Activated CD4-positive, CD25-positive, alpha-beta regulatory T cell treated with anti-CD3 and anti-CD28 coated beads, Interleukin-2, amount 50 U/mL, for 24 hours (primary cell): Measurements from ENCODE around the gene NR3C1.
"Not testable (repeated sequence)": the region's sequence is repeated elsewhere in the genome, so short reads cannot be mapped to it uniquely, and the experiment has no call there.

Experiments
- ATAC-seq, 2 donors: fragments of 150-1000 bp; cut with Tn5 transposase; one replicate each; pipeline ENCODE4 v1.10.0; 2021; ENCODE audit warnings: mild to moderate bottlenecking in 1 of 2, moderate library complexity in 1 of 2

NR3C1 gene

DNA sequence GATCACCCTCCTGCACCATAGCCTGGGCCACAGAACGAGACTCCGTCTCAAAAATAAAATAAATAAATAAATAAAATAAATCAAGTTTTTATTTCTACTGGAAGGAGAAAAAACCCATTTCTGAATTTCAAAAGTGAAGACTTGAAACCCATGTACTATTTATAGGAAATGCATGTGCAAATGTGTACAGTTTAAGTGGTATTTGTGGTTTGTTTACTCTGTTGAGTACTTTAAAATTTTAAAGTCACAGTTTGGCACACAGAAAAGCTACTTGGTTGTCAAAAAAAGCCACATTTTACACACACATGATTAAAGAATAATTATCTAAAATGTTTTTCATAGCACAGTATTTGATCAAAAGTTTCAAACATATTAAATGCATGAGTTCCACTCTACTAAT, 43.6 kb downstream of the NR3C1 start:
- no peak for ATAC-seq

DNA sequence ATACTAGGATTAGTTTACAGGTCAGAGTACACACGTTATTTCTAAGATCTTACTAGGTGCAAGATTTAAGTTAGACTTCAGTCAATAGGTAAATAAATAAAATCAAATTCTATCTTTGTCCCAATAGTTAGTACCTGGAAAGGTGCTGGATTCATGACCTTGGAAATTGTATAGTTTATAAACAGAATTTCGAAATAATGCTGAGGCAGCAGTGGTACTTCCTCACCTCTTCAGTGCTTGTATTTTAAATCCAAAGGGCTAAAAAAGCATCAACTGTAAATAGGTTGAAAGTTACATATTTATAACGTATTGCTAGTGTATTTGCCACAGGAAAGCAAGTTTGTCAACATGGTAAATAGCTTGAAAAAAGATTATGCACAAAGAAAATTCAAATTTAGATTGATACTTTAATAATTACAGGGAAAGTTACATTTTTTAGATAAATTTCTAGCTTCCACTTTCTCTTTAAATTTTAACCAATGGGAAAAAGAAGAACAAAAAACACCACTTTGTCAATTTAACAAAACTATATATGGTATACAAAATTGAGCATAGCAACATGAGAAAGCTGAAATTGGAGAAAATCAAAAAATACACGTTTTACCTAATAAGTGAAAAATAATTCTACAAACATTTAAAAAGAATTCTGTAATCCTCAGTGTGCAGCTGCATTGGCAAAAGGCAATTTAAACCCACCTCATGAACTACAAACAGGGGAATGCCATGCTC, 46.5 kb downstream of the NR3C1 start:
- no peak for ATAC-seq

DNA sequence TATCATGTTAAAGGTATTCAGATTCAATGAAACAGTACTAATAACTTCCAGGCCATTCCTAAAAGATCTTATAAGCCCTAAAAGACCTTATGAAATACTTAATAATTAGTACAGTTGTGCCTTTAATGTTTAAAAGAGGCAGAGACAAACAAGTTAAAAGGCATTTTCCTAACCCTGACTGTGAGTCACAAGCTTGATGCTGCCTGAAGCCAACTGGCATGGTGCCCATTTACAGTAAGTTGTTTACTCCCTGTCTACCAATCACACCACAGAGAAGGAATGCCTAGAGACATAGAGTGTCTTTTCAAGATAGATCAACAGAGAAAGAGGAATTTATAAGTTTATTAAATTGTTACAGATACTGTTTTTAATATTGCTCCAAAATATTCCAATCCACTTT, 47.8 kb downstream of the NR3C1 start:
- ATAC-seq: peak in 1 of 2 donors; percentile 33

DNA sequence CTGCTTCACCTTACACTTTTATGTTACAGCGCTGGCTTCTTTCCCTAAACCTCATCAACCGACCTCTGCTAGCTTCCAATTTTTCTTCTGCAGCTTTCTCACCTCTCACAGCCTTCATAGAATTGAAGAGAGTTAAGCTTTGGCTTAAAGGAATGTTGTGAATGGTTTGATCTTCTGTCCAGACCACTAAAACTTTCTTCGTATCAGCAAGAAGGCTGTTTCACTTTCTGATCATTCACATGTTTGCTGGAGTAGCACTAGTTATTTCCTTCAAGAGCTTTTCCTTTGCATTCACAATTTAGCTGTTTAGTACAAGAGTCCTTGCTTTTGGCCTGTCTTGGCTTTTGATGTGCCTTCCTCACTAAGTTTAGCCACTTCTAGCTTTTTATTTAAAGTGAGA, 49.5 kb downstream of the NR3C1 start:
- ATAC-seq: no peak

DNA sequence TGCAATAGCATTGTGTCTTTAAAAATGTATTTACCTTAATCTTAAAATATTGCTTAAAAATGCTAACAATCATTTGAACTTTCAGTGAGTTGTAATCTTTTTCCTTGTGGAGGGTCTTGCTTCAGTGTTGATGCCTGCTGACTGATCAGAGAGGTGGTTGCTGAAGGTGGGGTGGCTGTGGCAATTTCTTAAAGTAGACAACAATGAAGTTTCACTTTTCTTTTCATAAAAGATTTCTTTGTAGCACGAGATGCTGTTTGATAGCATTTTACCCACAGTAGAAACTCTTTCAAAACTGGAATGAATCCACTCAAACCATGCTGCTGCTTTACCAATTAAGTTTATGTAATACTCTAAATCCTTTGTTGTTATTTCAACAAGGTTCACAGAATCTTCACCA, 50.8 kb downstream of the NR3C1 start:
- peak; percentile 57 to 65 for ATAC-seq

DNA sequence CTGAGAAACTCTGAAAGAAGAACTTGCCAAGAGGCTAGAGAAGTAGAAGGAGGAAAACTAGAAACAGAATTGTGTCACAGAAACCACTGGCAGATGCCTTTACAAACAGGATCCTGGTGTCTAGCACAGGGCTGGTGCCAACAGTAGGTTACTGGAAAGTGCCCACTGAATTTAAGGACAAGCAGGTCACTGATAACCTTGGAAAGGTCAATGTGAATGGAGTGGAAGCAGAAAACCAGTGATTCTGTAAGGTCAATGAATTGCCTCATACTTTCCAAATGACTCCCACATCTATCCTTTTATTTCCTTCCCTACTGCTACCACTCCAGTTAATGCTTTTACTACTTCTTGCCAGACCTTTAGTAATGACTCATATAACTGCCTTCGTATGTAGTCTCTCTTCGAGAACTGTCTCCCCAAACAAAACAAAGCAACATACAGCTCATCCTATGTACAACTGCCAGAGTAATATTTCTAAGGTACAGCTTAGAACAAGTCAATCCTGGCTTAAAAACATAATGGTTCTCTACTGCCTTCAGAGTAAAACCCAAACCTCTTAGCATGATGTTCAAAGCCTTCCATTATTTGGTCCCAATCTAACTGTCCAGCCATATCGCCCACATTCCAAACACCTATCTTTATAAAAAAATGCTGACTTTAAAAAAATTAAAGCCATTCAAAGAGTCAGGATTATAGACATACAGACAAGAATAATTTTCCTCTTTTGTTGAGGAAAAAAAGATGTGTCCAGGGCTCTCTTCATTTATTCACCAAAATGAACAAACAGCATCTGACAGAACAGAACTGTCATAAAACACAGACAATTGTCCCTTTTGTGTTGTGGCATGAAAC, 52.5 kb downstream of the NR3C1 start:
- peak; percentile 60 to 63 for ATAC-seq

DNA sequence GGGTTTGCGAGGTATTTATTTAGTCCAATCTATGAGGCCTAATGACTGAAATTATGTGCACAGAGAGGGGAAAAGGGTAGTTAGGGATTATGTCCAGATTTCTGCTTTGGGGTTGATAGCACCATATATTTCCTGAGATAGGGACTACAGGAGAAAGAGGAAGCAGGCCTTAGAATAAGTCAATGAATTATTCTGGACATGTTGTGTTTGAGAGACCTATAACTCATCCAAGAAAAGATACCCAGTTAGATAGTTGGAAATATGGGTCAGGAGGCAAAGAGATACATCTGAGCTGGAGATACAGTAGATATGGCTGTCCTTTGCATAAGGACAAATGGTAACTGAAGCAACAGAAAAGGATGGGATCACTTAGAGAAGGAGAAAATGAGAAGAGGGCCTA, 53.1 kb downstream of the NR3C1 start:
- no peak for ATAC-seq

DNA sequence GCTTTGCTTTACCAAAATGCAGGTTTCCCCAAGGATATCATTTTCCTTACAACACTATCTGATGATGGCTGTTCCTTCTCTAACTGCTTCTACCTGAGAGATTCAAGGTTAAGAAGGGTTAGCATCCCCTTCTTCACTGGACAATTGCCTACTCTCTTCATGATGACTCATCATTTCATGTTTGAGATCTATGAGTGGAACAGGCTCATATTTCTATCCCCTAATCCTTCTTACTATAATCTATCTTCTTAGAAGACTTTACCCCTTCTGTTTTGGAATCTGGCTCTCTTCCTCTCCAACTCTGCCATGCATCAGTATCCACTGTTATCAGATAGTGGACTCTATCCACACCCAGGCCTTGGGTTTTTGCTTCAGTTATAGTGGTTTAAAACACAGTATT, 54.3 kb downstream of the NR3C1 start:
- ATAC-seq: no peak

DNA sequence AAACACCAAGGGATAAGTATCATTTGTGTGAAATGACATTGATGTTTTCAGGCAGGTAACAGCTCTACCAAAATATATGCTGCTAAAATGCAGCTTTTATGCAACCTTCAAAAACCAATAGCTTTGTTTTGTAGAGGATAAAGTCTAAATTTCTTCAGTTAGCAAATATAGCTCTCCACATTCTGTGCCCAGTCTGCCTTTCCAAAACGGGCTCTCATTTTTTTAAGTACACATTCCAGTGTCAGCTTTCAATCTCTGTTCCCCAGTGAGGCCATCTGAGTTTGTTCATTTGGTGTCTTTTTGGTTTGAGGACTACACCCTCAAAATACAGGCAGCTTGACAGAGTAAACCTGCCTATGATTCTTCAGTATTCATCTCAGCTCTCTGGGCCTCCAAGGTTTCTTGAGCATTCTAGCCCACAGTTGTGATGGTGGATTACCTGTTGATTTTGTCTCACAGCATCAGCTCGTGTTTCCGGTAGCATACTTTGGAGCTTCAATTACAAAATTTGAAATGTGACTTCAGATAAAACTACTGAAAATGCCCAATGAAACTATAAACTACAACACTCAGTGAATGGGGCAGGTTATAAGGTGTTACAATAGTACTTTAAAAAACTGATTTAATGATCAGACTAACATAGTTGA, 55.7 kb downstream of the NR3C1 start:
- ATAC-seq: no peak

DNA sequence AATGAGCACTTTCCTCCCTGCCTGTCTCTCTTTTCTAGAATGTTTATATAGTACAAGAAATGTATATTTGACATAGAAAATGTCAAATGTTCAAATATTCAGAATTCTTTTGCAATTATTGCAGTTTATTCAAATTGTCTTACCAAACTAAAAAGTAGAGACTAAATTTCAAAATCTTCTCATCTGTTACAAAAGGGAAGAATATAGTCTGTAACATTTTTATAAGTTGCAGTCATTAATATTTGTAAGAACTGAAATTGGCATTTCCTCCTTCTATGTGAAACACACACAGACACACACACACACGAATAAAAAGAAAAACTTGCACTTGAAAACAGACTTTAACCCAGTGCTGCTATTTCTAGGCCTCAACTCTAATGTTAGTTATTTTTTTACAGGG, 56.4 kb downstream of the NR3C1 start:
- ATAC-seq: no peak

DNA sequence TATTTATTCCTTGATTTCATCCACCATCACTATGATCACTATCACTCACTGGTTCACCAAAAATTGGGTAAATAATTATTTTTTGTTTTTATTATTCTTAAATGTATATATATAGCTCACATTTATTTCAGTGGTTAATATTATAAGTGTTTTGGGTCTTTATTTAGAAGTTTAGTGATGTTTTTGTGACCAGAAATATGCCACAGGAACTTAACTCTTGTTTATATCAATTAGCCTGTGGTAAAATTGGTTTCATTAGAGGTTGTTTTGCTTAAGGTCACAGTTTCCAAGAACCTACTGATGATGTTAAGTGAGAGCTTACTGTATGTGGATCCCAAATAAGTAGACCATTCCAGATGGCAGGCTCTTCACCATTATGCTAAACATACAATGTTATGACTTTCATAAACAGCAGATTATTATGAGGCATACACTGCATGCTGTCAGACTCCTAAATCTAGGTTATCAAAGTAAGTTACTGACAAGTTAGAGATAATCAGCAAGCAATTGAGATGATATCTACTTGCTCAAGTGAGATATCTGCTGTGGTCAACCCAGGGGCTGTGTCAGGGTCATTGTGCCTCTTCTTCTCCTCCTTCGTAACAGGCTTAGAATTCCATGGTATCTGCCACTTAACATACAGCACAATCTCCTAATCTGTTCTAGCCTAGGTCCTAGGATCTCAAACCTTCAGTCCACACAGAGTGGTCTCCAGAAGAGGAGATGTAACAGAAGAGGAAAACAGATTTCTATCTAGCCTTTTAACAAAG, 57.6 kb downstream of the NR3C1 start:
- ATAC-seq: no peak

DNA sequence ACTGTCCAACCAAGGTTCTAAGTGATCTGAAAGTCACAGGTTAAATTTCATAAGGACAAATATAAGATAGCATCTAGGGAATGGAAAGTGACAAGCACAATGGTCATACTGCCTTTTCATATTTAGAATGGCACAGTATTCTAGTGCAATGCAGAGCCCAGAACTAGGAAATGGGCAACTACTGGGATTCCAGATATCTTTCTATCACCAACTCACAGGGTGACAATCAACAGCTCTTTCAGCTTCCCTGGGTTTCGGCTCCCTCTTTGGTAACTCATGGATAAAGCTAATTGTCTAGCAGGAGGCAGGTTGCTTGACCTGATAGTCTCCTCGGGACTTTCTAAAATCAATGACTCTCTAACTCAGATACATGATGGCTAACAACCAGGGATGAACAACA, 60.4 kb downstream of the NR3C1 start:
- no peak for ATAC-seq

DNA sequence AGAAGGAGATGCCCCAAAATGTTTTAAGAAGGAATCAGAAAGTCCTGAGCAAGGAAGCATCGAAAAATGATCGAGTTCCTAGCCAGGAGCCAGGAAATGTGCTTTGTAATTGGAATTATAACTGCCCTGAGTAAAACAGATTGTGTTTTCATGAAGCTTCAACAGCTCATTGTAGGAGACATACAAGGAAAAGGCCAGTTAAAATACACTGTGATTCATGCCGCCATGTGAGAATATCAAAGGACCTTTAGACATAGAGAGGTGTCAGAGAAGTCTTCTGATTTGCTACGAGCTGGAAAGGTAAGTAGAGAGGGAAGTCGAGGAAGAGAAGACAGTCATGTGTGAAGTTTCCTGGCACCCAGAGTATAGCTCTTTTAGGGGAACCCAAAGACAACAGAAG, 60.9 kb downstream of the NR3C1 start:
- ATAC-seq: no peak

DNA sequence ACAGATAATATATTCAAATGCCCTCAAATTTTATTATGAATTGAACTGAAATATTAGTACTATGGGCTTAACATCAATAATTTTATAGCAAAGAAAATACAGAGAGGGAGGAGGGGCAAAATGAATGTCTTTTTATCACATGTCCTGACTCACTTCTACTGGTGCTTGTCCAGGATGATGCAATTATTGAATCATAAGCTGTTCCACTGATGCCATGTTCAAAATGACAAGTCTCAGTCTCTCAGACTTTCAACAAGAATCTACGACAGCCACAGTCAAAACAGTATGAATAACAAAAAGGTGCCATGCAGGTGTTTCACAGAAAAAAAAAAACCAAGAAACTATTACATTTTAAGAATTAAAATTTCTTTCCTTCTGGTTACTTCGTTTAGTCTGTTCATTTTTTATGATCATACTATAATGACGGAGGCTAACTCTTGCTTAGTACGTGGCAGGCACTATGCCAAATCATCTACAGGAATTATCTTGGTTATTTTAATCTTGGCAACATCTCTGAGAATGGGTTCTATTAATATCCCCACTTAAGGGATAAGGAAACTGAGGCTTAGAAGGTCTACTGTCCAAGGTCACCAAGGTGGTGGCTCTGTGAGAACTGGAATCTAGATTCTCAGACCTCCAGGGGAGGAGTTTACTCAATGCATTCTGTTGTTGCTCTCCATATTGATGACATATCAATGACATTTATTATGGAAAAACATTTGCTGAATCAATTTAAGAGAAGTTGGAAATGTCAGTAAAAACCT, 61.5 kb downstream of the NR3C1 start:
- peak; percentile 92 to 95 for ATAC-seq

DNA sequence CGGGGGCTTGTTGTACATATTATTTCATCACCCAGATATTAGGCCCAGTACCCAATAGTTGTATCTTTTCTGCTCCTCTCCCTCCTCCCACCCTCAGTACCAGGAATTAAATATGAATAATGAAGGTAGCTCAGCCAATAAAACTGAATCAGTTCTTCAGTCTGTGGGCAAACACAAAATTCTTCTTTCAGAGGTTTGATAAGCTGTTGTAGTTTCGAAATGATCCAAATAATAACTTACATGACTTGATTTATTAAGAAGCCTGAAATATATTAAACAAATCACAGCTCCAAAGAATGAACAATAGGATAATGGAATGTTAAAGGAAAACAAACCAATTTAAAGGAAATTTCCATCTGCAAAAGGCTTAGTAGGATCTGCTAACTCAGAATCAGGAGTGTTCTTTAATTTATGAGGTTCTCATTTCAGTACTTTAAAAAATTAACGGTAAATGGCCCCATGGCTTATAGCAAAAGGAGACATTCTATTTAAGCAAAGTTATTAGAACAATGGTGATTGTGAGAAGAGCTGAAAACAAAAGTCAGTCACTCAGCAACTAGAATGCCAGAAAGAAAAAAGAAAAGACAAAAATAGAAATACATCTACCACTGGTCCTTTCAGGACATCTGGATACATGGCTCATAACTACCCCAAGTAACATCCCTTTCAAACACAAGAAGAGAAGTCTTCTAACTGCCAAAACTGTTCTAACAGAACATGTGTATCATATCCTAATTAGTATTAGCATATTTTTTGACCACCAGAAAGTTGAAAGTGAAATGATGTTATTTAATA, 62.4 kb downstream of the NR3C1 start:
- no peak for ATAC-seq

DNA sequence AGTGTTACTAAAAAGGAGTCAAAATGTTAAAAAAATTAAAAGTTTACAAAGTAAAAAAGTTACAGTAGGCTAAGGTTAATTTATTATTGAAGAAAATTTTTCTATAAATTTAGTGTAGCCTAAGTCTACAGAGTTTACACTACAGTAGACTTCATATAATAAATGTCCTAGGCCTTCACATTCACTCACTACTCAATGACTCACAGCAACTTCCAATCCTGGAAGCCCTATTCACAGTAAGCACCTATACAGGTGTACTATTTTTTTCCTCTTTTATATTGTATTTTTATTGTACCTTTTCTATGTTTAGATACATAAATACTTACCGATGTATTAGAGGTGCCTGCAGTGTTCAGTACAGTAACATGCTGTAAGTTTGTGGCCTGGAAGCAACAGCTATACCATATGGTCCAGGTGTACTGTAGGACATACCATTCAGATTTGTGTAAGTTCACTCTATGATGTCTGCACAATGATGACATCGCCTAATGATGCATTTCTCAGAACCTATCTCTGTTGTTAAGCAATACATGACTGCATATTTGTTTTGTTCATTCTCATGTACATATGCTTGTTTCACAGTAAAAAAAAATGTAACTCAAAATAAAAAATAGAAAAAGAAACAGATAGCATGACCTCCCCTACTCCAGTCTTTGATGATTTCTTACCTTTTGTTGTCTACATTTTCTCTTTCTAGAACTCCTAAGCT, 64.7 kb downstream of the NR3C1 start:
- peak; percentile 72 to 78 for ATAC-seq

DNA sequence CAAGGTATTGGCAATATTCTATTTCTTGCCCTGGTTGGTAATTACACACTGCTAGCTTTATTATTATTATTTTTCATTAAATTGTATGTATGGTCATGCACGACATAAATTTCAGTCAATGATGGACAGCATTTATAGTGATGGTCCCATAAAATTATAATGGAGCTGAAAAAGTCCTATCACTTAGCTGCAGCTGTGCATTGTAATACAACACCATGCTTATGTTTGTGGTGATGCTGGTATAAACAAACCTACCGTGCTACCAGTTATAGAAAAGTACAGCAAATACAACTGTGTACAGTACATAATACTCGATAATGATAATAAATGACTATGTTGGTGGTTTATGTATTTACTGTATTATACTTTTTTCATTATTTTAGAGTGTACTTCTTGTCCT, 65.5 kb downstream of the NR3C1 start:
- ATAC-seq: no peak

DNA sequence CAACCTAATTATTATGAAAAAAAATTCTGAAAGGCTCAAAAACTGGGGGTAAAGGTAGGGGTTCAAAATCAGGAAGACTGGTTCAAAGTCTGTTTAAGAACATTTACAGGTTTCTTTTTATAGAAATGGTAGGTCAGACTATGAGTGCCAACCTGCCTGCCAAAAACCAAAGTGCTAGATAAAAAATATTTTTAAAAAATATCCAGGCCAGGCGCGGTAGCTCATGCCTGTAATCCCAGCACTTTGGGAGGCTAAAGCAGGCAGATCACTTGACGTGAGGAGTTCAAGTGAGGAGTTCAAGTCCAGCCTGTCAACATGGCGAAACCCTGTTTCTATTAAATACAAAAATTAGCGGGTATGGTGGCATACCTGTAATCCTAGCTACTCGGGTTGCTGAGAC, 67.0 kb downstream of the NR3C1 start:
- ATAC-seq: no peak

DNA sequence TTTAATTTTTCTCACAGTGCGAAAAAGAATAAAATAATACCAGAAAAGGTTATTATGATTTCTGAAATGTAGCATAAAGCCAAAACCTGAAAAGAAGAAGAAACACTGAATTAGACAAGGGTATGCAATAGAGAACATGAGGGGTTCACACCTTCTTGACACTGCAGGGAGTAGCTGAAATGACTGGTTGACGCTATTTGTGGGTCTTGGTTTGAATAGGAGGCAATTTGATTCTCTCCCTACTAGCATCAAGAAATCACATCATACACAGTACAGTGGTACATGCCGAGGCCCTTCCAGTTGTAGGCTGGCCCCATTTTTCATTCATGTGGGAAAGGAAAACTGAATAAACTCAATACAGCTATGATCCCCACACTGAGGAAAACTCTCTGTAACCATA, 68.6 kb downstream of the NR3C1 start:
- no peak for ATAC-seq

DNA sequence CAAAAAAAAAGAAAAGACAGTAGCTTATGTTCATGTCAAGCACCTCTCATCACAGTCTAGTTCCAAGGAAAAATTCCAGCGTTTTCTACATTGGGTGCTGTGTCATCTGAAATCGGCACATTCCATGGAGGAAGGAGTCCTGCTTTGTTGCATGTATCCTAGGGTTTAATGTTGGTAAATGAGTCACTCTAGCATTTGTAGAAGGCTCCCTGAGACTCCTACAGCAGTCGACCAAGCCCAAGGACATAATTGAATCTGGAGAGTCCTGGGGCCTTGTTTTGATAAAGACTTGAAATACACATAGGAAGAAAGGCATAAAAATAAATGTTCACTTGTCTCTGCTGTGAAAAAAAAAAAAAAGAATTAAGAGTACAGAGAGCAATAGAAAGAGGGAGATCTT, 69.1 kb downstream of the NR3C1 start:
- ATAC-seq: not testable (repeated sequence)

DNA sequence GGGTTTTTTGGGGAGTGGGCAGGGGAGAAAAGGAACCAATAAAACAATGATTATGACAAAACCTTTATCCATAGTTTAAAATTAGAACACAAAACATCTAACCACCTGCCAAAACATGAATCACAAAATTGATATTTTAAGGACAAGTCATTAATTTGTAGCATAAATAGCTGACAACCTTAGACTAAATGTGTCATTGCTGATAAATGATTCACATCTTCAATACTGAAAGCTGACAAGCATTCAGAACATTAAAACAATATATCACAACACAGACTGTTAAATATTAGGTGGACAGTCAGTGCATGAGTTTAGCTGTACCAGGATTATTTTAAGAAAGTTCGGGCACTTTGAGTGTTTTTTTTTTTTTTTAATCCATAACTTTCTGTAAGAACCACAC, 71.5 kb downstream of the NR3C1 start:
- ATAC-seq: peak; percentile 84 to 87
